Gastrocnemius medialis (tissue), 4 donors: ENCODE results near the gene GPATCH8. TPM values are rescaled to one million over a fixed set of nuclear protein-coding genes. Genes with fewer than 3 reads are reported as not detected.

Source experiments
- ATAC-seq, 2 donors: fragments of 150-250 bp; one replicate each; pipeline ENCODE4 v1.9.1; 2016
- DNase-seq, 2 donors: peaks; one replicate each; pipeline ENCODE4 v3.0.0-alpha.2; 2019
- H3K27ac ChIP-seq, 4 donors: fragments of 200-600 bp; sonication (generic); 1 replicate in 1 of 4; 2 replicates in 3 of 4; pipeline ENCODE4 v1.5.1; 2016 to 2018; ENCODE audit warnings: mild to moderate bottlenecking in 2 of 4, moderate library complexity in 1 of 4
- H3K27me3 ChIP-seq, 3 donors: fragments of 200-600 bp; sonication (generic) in 2 of 3; 1 replicate in 1 of 3; 2 replicates in 2 of 3; pipeline versions ENCODE4 v1.5.1 to v1.6.0; 2016 to 2019; ENCODE audit warnings: mild to moderate bottlenecking in 1 of 3, moderate library complexity in 1 of 3
- H3K36me3 ChIP-seq, 2 donors: fragments of 200-600 bp; sonication (generic) in 1 of 2; one replicate each; pipeline ENCODE4 v1.5.1; 2017 to 2018
- H3K4me1 ChIP-seq, 2 donors: fragments of 200-600 bp; sonication (generic) in 1 of 2; one replicate each; pipeline ENCODE4 v1.5.1; 2016 to 2017; ENCODE audit warnings: mild to moderate bottlenecking in 2 of 2
- H3K4me3 ChIP-seq, 4 donors: fragments of 200-600 bp; sonication (generic) in 3 of 4; 1 replicate in 1 of 4; 2 replicates in 3 of 4; pipeline ENCODE4 v1.5.1; 2016 to 2019; ENCODE audit warnings: mild to moderate bottlenecking in 2 of 4
- H3K9me3 ChIP-seq, 3 donors: fragments of 200-600 bp; sonication (generic) in 2 of 3; 1 replicate in 1 of 3; 2 replicates in 2 of 3; pipeline ENCODE4 v1.5.1; 2016 to 2019
- CTCF ChIP-seq, 5 experiments: fragments of 450-650 bp in 3 of 5; fragments of 200-600 bp in 2 of 5; sonication (generic) in 2 of 5; IDR thresholded peaks in 4 of 5; conservative IDR thresholded peaks in 1 of 5; 1 replicate in 4 of 5; 2 replicates in 1 of 5; pipeline ENCODE4 v1.5.1; 2016 to 2019; ENCODE audit warnings: antibody characterized with exemption in 5 of 5, mild to moderate bottlenecking in 3 of 5, moderate library complexity in 3 of 5
- POLR2A ChIP-seq, 2 donors: fragments of 450-650 bp; IDR thresholded peaks; one replicate each; pipeline ENCODE4 v1.6.1; 2017; ENCODE audit warnings: antibody characterized with exemption in 2 of 2, mild to moderate bottlenecking in 2 of 2, moderate library complexity in 2 of 2
- in situ Hi-C, 4 donors: fragments of 200-750 bp; cut with MboI; loops; one replicate each; pipeline versions ENCODE4 v1.15.0 to v1.8.0; 2017; ENCODE audit warnings: low sequenced_read_pairs in 4 of 4
- intact Hi-C: fragments of 100-400 bp; cut with DNase I; formaldehyde crosslinking; loops from one replicate; pipeline ENCODE4 v1.15.1; 2023; ENCODE audit warnings: low total_unique reads
- total RNA-seq, 4 donors: library from RNA; depleted of rRNA; stranded (reverse); fragments of >200 nt; gene quantifications; one replicate each; pipeline versions ENCODE4 v1.1.0 to v1.2.3, GENCODE V29; 2016

Gene GPATCH8
- total RNA-seq, 4 donors from 2014 or later = 39.9 to 75.1 (median 50.8) TPM

GRCh38 chr17:44355642-44356099 lies 147.5 kb downstream of the GPATCH8 start:
- Histone ChIP-seq H3K4me1 (no peaks in the 10 kb centered on the region), H3K27me3 (no peaks in the 10 kb centered on the region), H3K9me3 (no peaks in the 10 kb centered on the region), H3K36me3 (peaks cover 0 to 27% of the 10 kb centered on the region in 2 donors), H3K27ac (no peak overlapping the region), H3K4me3 (no peak overlapping the region)
- TF ChIP-seq POLR2A (IDR thresholded peaks at IDR 0.05) (no peak), CTCF (IDR thresholded peaks at IDR 0.05 in 4 of 5, conservative IDR thresholded peaks at IDR 0.05 in 1 of 5) (no peak)
- DNase-seq = no peak
- in situ Hi-C loops = no loop called here
- intact Hi-C loops = no loop called here
- ATAC-seq = no peak

- in situ Hi-C loops (no loop called here), intact Hi-C loops (no loop called here)
- Histone ChIP-seq H3K36me3 (peaks cover 0 to 35% of the 10 kb centered on the region in 2 donors), H3K27me3 (no peaks in the 10 kb centered on the region), H3K4me1 (no peaks in the 10 kb centered on the region), H3K27ac (no peak overlapping the region), H3K4me3 (no peak overlapping the region), H3K9me3 (no peaks in the 10 kb centered on the region)
- TF ChIP-seq POLR2A (IDR thresholded peaks at IDR 0.05) (no peak), CTCF (IDR thresholded peaks at IDR 0.05 in 4 of 5, conservative IDR thresholded peaks at IDR 0.05 in 1 of 5) (peak in 2 of 5 experiments; percentile 31 to 60)
- DNase-seq (no peak), ATAC-seq (no peak)
Observed at GRCh38 chr17:44354582-44355561, 148.3 kb downstream of the GPATCH8 start.

GRCh38 chr17:44353672-44354331 lies 149.4 kb downstream of the GPATCH8 start:
- H3K27me3 ChIP-seq = no peaks in the 10 kb centered on the region
- no peak for TF ChIP-seq CTCF (IDR thresholded peaks at IDR 0.05 in 4 of 5, conservative IDR thresholded peaks at IDR 0.05 in 1 of 5)
- TF ChIP-seq POLR2A (IDR thresholded peaks at IDR 0.05) = no peak
- intact Hi-C loops (no loop called here), in situ Hi-C loops (no loop called here)
- H3K27ac ChIP-seq = no peak overlapping the region
- no peaks in the 10 kb centered on the region for H3K4me1 ChIP-seq
- no peaks in the 10 kb centered on the region for H3K9me3 ChIP-seq
- ATAC-seq (peak; percentile 18 to 28), DNase-seq (no peak)
- peak overlapping the region in 3 of 4 donors; percentile 18 to 35 (median 33) for H3K4me3 ChIP-seq
- peaks cover 0 to 36% of the 10 kb centered on the region in 2 donors for H3K36me3 ChIP-seq

- intact Hi-C loops (no loop called here), in situ Hi-C loops (no loop called here)
- Histone ChIP-seq H3K27ac (no peak overlapping the region), H3K9me3 (no peaks in the 10 kb centered on the region), H3K27me3 (no peaks in the 10 kb centered on the region), H3K4me3 (peak overlapping the region in 1 of 4 donors; percentile 35), H3K36me3 (peaks cover 0 to 36% of the 10 kb centered on the region in 2 donors), H3K4me1 (no peaks in the 10 kb centered on the region)
- ATAC-seq (no peak), DNase-seq (no peak)
- TF ChIP-seq POLR2A (IDR thresholded peaks at IDR 0.05) (no peak), CTCF (IDR thresholded peaks at IDR 0.05 in 4 of 5, conservative IDR thresholded peaks at IDR 0.05 in 1 of 5) (no peak)
Observed at GRCh38 chr17:44352828-44353671, 150.2 kb downstream of the GPATCH8 start.
